Panc1 (cell line): ENCODE measurements around the gene C10orf88. TPM values are rescaled to one million over a fixed set of nuclear protein-coding genes. Genes with fewer than 3 reads are reported as not detected.

Experiments
- ATAC-seq: fragments of 200-7000 bp; cut with Tn5 transposase; 2 replicates; pipeline ENCODE4 v1.9.1; 2020; ENCODE audit warnings: mild to moderate bottlenecking, moderate library complexity
- BruUV-seq: library from RNA; stranded (reverse); fragments of 400-500 nt; replicated peaks from 2 replicates; lab custom pipeline; 2021; lab: Mats Ljungman, UMichigan
- CTCF ChIA-PET: fragments of 300-600 bp; sonication (Branson Sonifier 250); formaldehyde crosslinking; loops from one replicate; lab custom pipeline; 2022; ENCODE audit warnings: antibody characterized with exemption; lab: Charles Lee
- POLR2A ChIA-PET: fragments of 300-600 bp; sonication (Branson Sonifier 250); formaldehyde crosslinking; loops from one replicate; lab custom pipeline; 2022; ENCODE audit warnings: antibody characterized with exemption; lab: Charles Lee
- DNase-seq: peaks from one replicate; pipeline ENCODE4 v3.0.0-alpha.2; 2010; ENCODE audit warnings: low read depth, low spot score
- H3K27ac ChIP-seq: 2 replicates; pipeline ENCODE4 v1.5.1; 2011; ENCODE audit warnings: mild to moderate bottlenecking, low read length, inconsistent platforms
- H3K27me3 ChIP-seq: fragments of 200-500 bp; sonication (Bioruptor generic); 2 replicates; pipeline ENCODE4 v1.6.0; 2014; ENCODE audit warnings: low read length, inconsistent platforms; ENCODE audit not compliant: control insufficient read depth, insufficient read depth
- H3K36me3 ChIP-seq: fragments of 200-500 bp; sonication (Bioruptor generic); 2 replicates; pipeline ENCODE4 v1.5.1; 2014; ENCODE audit warnings: inconsistent platforms, mild to moderate bottlenecking, low read length, moderate library complexity; ENCODE audit not compliant: control insufficient read depth, insufficient read depth
- H3K4me1 ChIP-seq: 2 replicates; pipeline ENCODE4 v1.5.1; 2011; ENCODE audit warnings: inconsistent platforms, mild to moderate bottlenecking, low read length, moderate library complexity; ENCODE audit not compliant: control insufficient read depth, insufficient read depth
- H3K4me3 ChIP-seq, 2 experiments: 2 replicates each; pipeline ENCODE4 v1.5.1; 2011 to 2012; ENCODE audit warnings: low read depth in 2 of 2, low read length in 2 of 2, mild to moderate bottlenecking in 2 of 2, inconsistent platforms in 1 of 2, moderate library complexity in 1 of 2
- H3K9me3 ChIP-seq: fragments of 200-500 bp; sonication (Bioruptor generic); 2 replicates; pipeline ENCODE4 v1.5.1; 2014; ENCODE audit warnings: low read depth, mild to moderate bottlenecking, inconsistent platforms, low read length, moderate library complexity; ENCODE audit not compliant: control insufficient read depth, insufficient read depth
- CTCF ChIP-seq: fragments of 450-650 bp; IDR thresholded peaks from 2 replicates; pipeline ENCODE4 v1.5.1; 2017; ENCODE audit warnings: mild to moderate bottlenecking
- POLR2AphosphoS5 ChIP-seq: IDR thresholded peaks from 2 replicates; pipeline ENCODE4 v1.6.1; 2012; ENCODE audit warnings: mild to moderate bottlenecking, low read depth, low read length, moderate library complexity
- REST ChIP-seq, 2 experiments: IDR thresholded peaks; 2 replicates each; pipeline ENCODE4 v1.6.1; 2011 to 2012; ENCODE audit warnings: low read depth in 2 of 2, control low read depth in 1 of 2, low read length in 1 of 2, mild to moderate bottlenecking in 1 of 2, moderate library complexity in 1 of 2; ENCODE audit not compliant: insufficient read depth in 1 of 2
- SIN3A ChIP-seq: IDR thresholded peaks from 2 replicates; pipeline ENCODE4 v1.6.1; 2012; ENCODE audit warnings: low read depth, mild to moderate bottlenecking, low read length, moderate library complexity, borderline replicate concordance; ENCODE audit not compliant: insufficient read depth
- TCF7L2 ChIP-seq: IDR thresholded peaks from 2 replicates; pipeline ENCODE4 v1.6.1; 2011; ENCODE audit warnings: mild to moderate bottlenecking, low read depth, low read length, inconsistent platforms
- in situ Hi-C: cut with HindIII; loops from 2 replicates; pipeline ENCODE4 v1.10.0; 2016; ENCODE audit warnings: low sequenced_read_pairs, low pct_unique_long_range_greater_than_20kb
- intact Hi-C: fragments of 100-400 bp; cut with micrococcal nuclease; formaldehyde crosslinking; loops from one replicate; pipeline ENCODE4 v1.10.0; 2022; ENCODE audit not compliant: unreplicated experiment
- total RNA-seq: library from RNA; stranded (reverse); gene quantifications from one replicate; pipeline ENCODE4 v1.2.1, GENCODE V29; 2021; ENCODE audit not compliant: unreplicated experiment

C10orf88 gene
- total RNA-seq, 1 experiment from 2014 or later: 21.7 TPM

DNA sequence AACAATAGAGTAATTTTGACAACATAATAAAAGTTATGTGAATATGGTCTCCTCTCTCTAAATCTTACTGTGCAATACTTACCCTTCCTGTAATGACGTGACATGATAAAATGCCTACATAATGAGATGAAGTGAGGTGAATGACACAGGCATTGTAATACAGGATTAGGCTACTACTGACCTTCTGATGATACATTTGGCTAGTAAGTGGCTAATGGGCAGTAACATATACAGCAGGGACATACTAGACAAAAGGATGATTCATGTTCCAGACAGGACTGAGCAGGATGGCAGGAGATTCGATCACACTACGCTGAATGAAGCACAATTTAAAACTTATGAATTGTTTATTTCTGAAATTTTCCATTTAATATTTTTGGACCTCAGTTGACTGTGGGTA, 4.7 kb downstream of the C10orf88 start:
- ATAC-seq (no peak), DNase-seq (no peak)
- POLR2A ChIA-PET: no interaction called here
- H3K4me3 ChIP-seq: no peak overlapping the region
- intact Hi-C loops: no loop called here
- no peaks in the 10 kb centered on the region for H3K9me3 ChIP-seq
- H3K36me3 ChIP-seq: peaks cover 31% of the 10 kb centered on the region
- BruUV-seq: no TSS peak
- H3K4me1 ChIP-seq: peaks cover 9% of the 10 kb centered on the region; the same call in 1 of the 2 replicates
- in situ Hi-C loops: no loop called here
- TF ChIP-seq POLR2AphosphoS5: no peak
- TF ChIP-seq REST (IDR thresholded peaks at IDR 0.05; ENCODE audit: insufficient read depth in 1 of 2, low read depth in 2 of 2, low read length in 1 of 2): no peak
- no peak for TF ChIP-seq CTCF
- no peak for TF ChIP-seq TCF7L2
- no peak for TF ChIP-seq SIN3A
- H3K27ac ChIP-seq: no peak overlapping the region
- no peaks in the 10 kb centered on the region for H3K27me3 ChIP-seq
- CTCF ChIA-PET: no interaction called here

DNA sequence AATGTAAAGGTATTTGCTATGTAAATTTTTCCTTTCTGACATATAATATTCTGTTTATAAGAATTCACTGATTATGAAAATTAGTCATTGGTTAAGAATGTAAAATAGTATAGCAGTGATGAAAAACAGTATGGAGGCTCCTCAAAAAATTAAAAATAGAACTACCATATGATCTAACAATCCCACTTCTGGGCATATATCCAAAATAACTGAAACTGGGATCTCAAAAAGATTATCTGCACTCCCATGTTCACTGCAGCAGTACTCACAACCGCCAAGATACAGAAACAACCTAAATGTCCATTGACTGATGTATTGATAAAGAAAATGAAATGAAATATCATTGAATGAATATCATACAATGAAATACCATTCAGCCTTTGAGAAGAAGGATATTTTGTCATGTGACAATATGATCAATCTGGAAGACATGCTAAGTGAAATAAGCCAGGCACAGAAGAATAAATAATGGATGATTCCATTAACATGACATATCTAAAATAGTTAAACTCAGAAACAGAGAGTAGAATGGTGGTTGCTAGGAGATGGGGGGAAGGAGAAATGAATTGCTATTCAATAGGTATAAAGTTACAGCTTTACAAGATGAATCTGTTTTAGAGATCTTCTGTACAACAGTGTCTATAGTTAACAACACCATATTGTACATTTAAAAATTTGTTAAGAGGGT, 14.0 kb downstream of the C10orf88 start:
- CTCF ChIA-PET: no interaction called here
- in situ Hi-C loops: no loop called here
- Histone ChIP-seq H3K36me3 (peaks cover 27% of the 10 kb centered on the region), H3K4me1 (no peaks in the 10 kb centered on the region), H3K27ac (no peak overlapping the region), H3K27me3 (no peaks in the 10 kb centered on the region), H3K4me3 (no peak overlapping the region), H3K9me3 (no peaks in the 10 kb centered on the region)
- intact Hi-C loops: no loop called here
- no peak for DNase-seq
- POLR2A ChIA-PET: no interaction called here
- BruUV-seq: no TSS peak
- TF ChIP-seq REST (IDR thresholded peaks at IDR 0.05; ENCODE audit: insufficient read depth in 1 of 2, low read depth in 2 of 2, low read length in 1 of 2) (no peak), SIN3A (no peak), POLR2AphosphoS5 (no peak), CTCF (no peak), TCF7L2 (no peak)
- ATAC-seq: no peak
